Panc1 (cell line): Measurements from ENCODE around the gene DHRS3. TPM values are rescaled to one million over a fixed set of nuclear protein-coding genes. Genes with fewer than 3 reads are reported as not detected.

Source experiments
- ATAC-seq: fragments of 200-7000 bp; cut with Tn5 transposase; 2 replicates; pipeline ENCODE4 v1.9.1; 2020; ENCODE audit warnings: mild to moderate bottlenecking, moderate library complexity
- BruUV-seq: library from RNA; stranded (reverse); fragments of 400-500 nt; replicated peaks from 2 replicates; lab custom pipeline; 2021; lab: Mats Ljungman, UMichigan
- CTCF ChIA-PET: fragments of 300-600 bp; sonication (Branson Sonifier 250); formaldehyde crosslinking; loops from one replicate; lab custom pipeline; 2022; ENCODE audit warnings: antibody characterized with exemption; lab: Charles Lee
- POLR2A ChIA-PET: fragments of 300-600 bp; sonication (Branson Sonifier 250); formaldehyde crosslinking; loops from one replicate; lab custom pipeline; 2022; ENCODE audit warnings: antibody characterized with exemption; lab: Charles Lee
- DNase-seq: peaks from one replicate; pipeline ENCODE4 v3.0.0-alpha.2; 2010; ENCODE audit warnings: low read depth, low spot score
- H3K27ac ChIP-seq: 2 replicates; pipeline ENCODE4 v1.5.1; 2011; ENCODE audit warnings: mild to moderate bottlenecking, low read length, inconsistent platforms
- H3K27me3 ChIP-seq: fragments of 200-500 bp; sonication (Bioruptor generic); 2 replicates; pipeline ENCODE4 v1.6.0; 2014; ENCODE audit warnings: low read length, inconsistent platforms; ENCODE audit not compliant: control insufficient read depth, insufficient read depth
- H3K36me3 ChIP-seq: fragments of 200-500 bp; sonication (Bioruptor generic); 2 replicates; pipeline ENCODE4 v1.5.1; 2014; ENCODE audit warnings: inconsistent platforms, mild to moderate bottlenecking, low read length, moderate library complexity; ENCODE audit not compliant: control insufficient read depth, insufficient read depth
- H3K4me1 ChIP-seq: 2 replicates; pipeline ENCODE4 v1.5.1; 2011; ENCODE audit warnings: inconsistent platforms, mild to moderate bottlenecking, low read length, moderate library complexity; ENCODE audit not compliant: control insufficient read depth, insufficient read depth
- H3K4me3 ChIP-seq, 2 experiments: 2 replicates each; pipeline ENCODE4 v1.5.1; 2011 to 2012; ENCODE audit warnings: low read depth in 2 of 2, low read length in 2 of 2, mild to moderate bottlenecking in 2 of 2, inconsistent platforms in 1 of 2, moderate library complexity in 1 of 2
- H3K9me3 ChIP-seq: fragments of 200-500 bp; sonication (Bioruptor generic); 2 replicates; pipeline ENCODE4 v1.5.1; 2014; ENCODE audit warnings: low read depth, mild to moderate bottlenecking, inconsistent platforms, low read length, moderate library complexity; ENCODE audit not compliant: control insufficient read depth, insufficient read depth
- POLR2AphosphoS5 ChIP-seq: IDR thresholded peaks from 2 replicates; pipeline ENCODE4 v1.6.1; 2012; ENCODE audit warnings: mild to moderate bottlenecking, low read depth, low read length, moderate library complexity
- REST ChIP-seq, 2 experiments: IDR thresholded peaks; 2 replicates each; pipeline ENCODE4 v1.6.1; 2011 to 2012; ENCODE audit warnings: low read depth in 2 of 2, control low read depth in 1 of 2, low read length in 1 of 2, mild to moderate bottlenecking in 1 of 2, moderate library complexity in 1 of 2; ENCODE audit not compliant: insufficient read depth in 1 of 2
- SIN3A ChIP-seq: IDR thresholded peaks from 2 replicates; pipeline ENCODE4 v1.6.1; 2012; ENCODE audit warnings: low read depth, mild to moderate bottlenecking, low read length, moderate library complexity, borderline replicate concordance; ENCODE audit not compliant: insufficient read depth
- TCF7L2 ChIP-seq: IDR thresholded peaks from 2 replicates; pipeline ENCODE4 v1.6.1; 2011; ENCODE audit warnings: mild to moderate bottlenecking, low read depth, low read length, inconsistent platforms
- in situ Hi-C: cut with HindIII; loops from 2 replicates; pipeline ENCODE4 v1.10.0; 2016; ENCODE audit warnings: low sequenced_read_pairs, low pct_unique_long_range_greater_than_20kb
- intact Hi-C: fragments of 100-400 bp; cut with micrococcal nuclease; formaldehyde crosslinking; loops from one replicate; pipeline ENCODE4 v1.10.0; 2022; ENCODE audit not compliant: unreplicated experiment
- total RNA-seq: library from RNA; stranded (reverse); gene quantifications from one replicate; pipeline ENCODE4 v1.2.1, GENCODE V29; 2021; ENCODE audit not compliant: unreplicated experiment
- TF ChIP-seq, protein P1 (sequence below): fragments of 450-650 bp; IDR thresholded peaks from 2 replicates; pipeline ENCODE4 v1.5.1; 2017; ENCODE audit warnings: mild to moderate bottlenecking

The DHRS3 gene
- total RNA-seq, 1 experiment from 2014 or later, result 113 TPM

GRCh38 chr1:12636098-12636950, 18.3 kb upstream of the DHRS3 start:
- no peaks in the 10 kb centered on the region for H3K36me3 ChIP-seq
- H3K9me3 ChIP-seq, result peaks cover 10% of the 10 kb centered on the region; the same call in 1 of the 2 replicates
- H3K27ac ChIP-seq, result peak overlapping the region; percentile 31; the same call in 1 of the 2 replicates
- intact Hi-C loops, result no loop called here
- POLR2A ChIA-PET, result interaction anchor here (0.7 kb wide), 1 partner anchor 412 kb away, joined by 23 read pairs; no protein-coding TSS in a partner anchor
- TF ChIP-seq REST (IDR thresholded peaks at IDR 0.05; ENCODE audit: insufficient read depth in 1 of 2, low read depth in 2 of 2, low read length in 1 of 2), result no peak
- no peak for TF ChIP-seq TCF7L2
- TF ChIP-seq, protein P1, sequence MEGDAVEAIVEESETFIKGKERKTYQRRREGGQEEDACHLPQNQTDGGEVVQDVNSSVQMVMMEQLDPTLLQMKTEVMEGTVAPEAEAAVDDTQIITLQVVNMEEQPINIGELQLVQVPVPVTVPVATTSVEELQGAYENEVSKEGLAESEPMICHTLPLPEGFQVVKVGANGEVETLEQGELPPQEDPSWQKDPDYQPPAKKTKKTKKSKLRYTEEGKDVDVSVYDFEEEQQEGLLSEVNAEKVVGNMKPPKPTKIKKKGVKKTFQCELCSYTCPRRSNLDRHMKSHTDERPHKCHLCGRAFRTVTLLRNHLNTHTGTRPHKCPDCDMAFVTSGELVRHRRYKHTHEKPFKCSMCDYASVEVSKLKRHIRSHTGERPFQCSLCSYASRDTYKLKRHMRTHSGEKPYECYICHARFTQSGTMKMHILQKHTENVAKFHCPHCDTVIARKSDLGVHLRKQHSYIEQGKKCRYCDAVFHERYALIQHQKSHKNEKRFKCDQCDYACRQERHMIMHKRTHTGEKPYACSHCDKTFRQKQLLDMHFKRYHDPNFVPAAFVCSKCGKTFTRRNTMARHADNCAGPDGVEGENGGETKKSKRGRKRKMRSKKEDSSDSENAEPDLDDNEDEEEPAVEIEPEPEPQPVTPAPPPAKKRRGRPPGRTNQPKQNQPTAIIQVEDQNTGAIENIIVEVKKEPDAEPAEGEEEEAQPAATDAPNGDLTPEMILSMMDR, result no peak
- TF ChIP-seq POLR2AphosphoS5, result no peak
- no peak for TF ChIP-seq SIN3A
- H3K27me3 ChIP-seq, result no peaks in the 10 kb centered on the region
- no peaks in the 10 kb centered on the region for H3K4me1 ChIP-seq
- CTCF ChIA-PET, result interaction anchor here (0.6 kb wide), 1 partner anchor 110 kb away, joined by 3 read pairs; no protein-coding TSS in a partner anchor
- in situ Hi-C loops, result no loop called here
- no TSS peak for BruUV-seq
- H3K4me3 ChIP-seq, result no peak overlapping the region
- DNase-seq, result no peak
- no peak for ATAC-seq

DNA sequence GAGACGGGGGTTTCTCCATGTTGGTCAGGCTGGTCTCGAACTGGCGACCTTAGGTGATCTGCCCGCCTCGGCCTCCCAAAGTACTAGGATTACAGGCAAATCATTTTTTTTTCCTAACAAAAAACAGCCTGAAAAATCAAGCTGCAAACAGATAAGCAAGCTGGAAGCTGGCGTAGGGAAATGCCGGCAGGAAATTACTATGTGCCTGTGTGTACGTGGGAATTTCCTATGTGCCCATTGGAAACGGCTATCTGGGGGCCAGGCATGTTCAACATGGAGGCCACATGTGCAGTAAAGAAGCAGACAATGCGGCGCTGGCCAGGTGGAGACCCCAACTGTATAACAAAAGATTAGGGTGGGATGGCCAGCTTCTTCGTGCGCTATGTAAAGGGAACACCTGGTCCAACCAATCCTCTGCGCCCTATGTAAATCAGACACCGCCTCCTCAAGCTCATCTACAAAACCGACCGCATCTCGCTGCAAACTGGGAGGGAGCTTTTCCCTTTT, 16.7 kb upstream of the DHRS3 start:
- in situ Hi-C loops (no loop called here), intact Hi-C loops (no loop called here)
- CTCF ChIA-PET, result no interaction called here
- H3K4me1 ChIP-seq, result no peaks in the 10 kb centered on the region
- BruUV-seq, result no TSS peak
- H3K4me3 ChIP-seq, result no peak overlapping the region
- H3K27ac ChIP-seq, result no peak overlapping the region
- POLR2A ChIA-PET, result interaction anchor here (0.6 kb wide), 1 partner anchor 722 kb away, joined by 3 read pairs; no protein-coding TSS in a partner anchor
- no peaks in the 10 kb centered on the region for H3K36me3 ChIP-seq
- DNase-seq (no peak), ATAC-seq (no peak)
- TF ChIP-seq SIN3A (no peak), POLR2AphosphoS5 (no peak), TCF7L2 (no peak), REST (IDR thresholded peaks at IDR 0.05; ENCODE audit: insufficient read depth in 1 of 2, low read depth in 2 of 2, low read length in 1 of 2) (no peak)
- TF ChIP-seq, protein P1, result no peak
- no peaks in the 10 kb centered on the region; the same call in 1 of the 2 replicates for H3K9me3 ChIP-seq
- no peaks in the 10 kb centered on the region for H3K27me3 ChIP-seq
